HCT116 (cell line): ENCODE results near the gene URB1. TPM values are rescaled to one million over a fixed set of nuclear protein-coding genes. Genes with fewer than 3 reads are reported as not detected.
A peak's percentile ranks its signal among the peaks of the same experiment; 100 is the strongest.

Experiments
- ATAC-seq: fragments of 200-7000 bp; cut with Tn5 transposase; 2 replicates; pipeline ENCODE4 v1.9.1; 2020; ENCODE audit warnings: mild to moderate bottlenecking, moderate library complexity
- BruUV-seq: library from RNA; stranded (reverse); fragments of 400-500 nt; replicated peaks from 2 replicates; lab custom pipeline; 2021; lab: Mats Ljungman, UMichigan
- CTCF ChIA-PET: fragments of 300-600 bp; sonication (Branson Sonifier 250); formaldehyde crosslinking; loops from one replicate; lab custom pipeline; 2021; ENCODE audit warnings: antibody characterized with exemption; lab: Charles Lee
- POLR2A ChIA-PET: fragments of 300-600, 350-600 bp; sonication (Branson Sonifier 250); formaldehyde crosslinking; loops from one replicate; lab custom pipeline; 2021; ENCODE audit warnings: antibody characterized with exemption; lab: Charles Lee
- RAD21 ChIA-PET, 2 experiments: fragments of 300-600 bp; sonication (Branson Sonifier 250); formaldehyde crosslinking; loops; one replicate each; lab custom pipeline; 2023; ENCODE audit warnings: low total read pairs in 2 of 2; ENCODE audit not compliant: uncharacterized antibody in 2 of 2, unreplicated experiment in 2 of 2, low non-redundant PET in 1 of 2; lab: Charles Lee
- DNase-seq: peaks from one replicate; pipeline ENCODE4 v3.0.0-alpha.2; 2010; ENCODE audit warnings: low read depth, low spot score
- H2AFZ ChIP-seq: fragments of 200-600 bp; shearing (Covaris generic), sonication (generic); 2 replicates; pipeline ENCODE4 v1.6.1; 2017; ENCODE audit warnings: low read depth, mixed run types, mixed read lengths, antibody characterized with exemption, low read length; ENCODE audit not compliant: poor library complexity, severe bottlenecking
- H3K27ac ChIP-seq: 2 replicates; pipeline ENCODE4 v1.5.1; 2012; ENCODE audit warnings: low read depth, low read length
- H3K27me3 ChIP-seq: fragments of 200-600 bp; sonication (generic); 2 replicates; pipeline ENCODE4 v1.6.1; 2016; ENCODE audit warnings: mixed run types, low read length, mixed read lengths; ENCODE audit not compliant: insufficient read depth
- H3K36me3 ChIP-seq, 2 experiments: fragments of 200-500 bp in 1 of 2; fragments of 200-600 bp in 1 of 2; sonication (Bioruptor generic) in 1 of 2; sonication (generic) in 1 of 2; 2 replicates each; pipeline versions ENCODE4 v1.5.1 to v1.6.1; 2014 to 2016; ENCODE audit warnings: low read length in 2 of 2, inconsistent platforms in 1 of 2, mixed read lengths in 1 of 2, mixed run types in 1 of 2; ENCODE audit not compliant: insufficient read depth in 2 of 2, control insufficient read depth in 1 of 2
- H3K4me1 ChIP-seq, 2 experiments: fragments of 200-600 bp in 1 of 2; sonication (generic) in 1 of 2; 2 replicates each; pipeline versions ENCODE4 v1.5.1 to v1.6.1; 2012 to 2017; ENCODE audit warnings: low read length in 2 of 2, inconsistent platforms in 1 of 2, mild to moderate bottlenecking in 1 of 2, mixed read lengths in 1 of 2, mixed run types in 1 of 2, moderate library complexity in 1 of 2; ENCODE audit not compliant: insufficient read depth in 2 of 2, control insufficient read depth in 1 of 2
- H3K4me2 ChIP-seq: fragments of 200-600 bp; sonication (generic); 2 replicates; pipeline ENCODE4 v1.6.1; 2017; ENCODE audit warnings: mixed run types, low read length, mixed read lengths
- H3K4me3 ChIP-seq, 2 experiments: fragments of 200-600 bp in 1 of 2; sonication (generic) in 1 of 2; replicated peaks in 1 of 2; 2 replicates each; pipeline ENCODE4 v1.5.1; 2011 to 2016; ENCODE audit warnings: low read length in 2 of 2, control low read depth in 1 of 2, low read depth in 1 of 2, mild to moderate bottlenecking in 1 of 2, mixed read lengths in 1 of 2, mixed run types in 1 of 2
- H3K79me2 ChIP-seq: fragments of 200-600 bp; sonication (generic); 2 replicates; pipeline ENCODE4 v1.6.1; 2017; ENCODE audit warnings: mild to moderate bottlenecking, mixed run types, low read length, moderate library complexity, mixed read lengths; ENCODE audit not compliant: insufficient read depth
- H3K9ac ChIP-seq: fragments of 200-600 bp; sonication (generic); 2 replicates; pipeline ENCODE4 v1.6.1; 2016; ENCODE audit warnings: low read length, mixed read lengths
- H3K9me2 ChIP-seq: fragments of 200-600 bp; sonication (generic), shearing (Covaris generic); 2 replicates; pipeline ENCODE4 v1.6.1; 2017; ENCODE audit warnings: mixed run types, mild to moderate bottlenecking, moderate library complexity; ENCODE audit not compliant: insufficient read depth
- H3K9me3 ChIP-seq, 2 experiments: fragments of 200-500 bp in 1 of 2; fragments of 200-600 bp in 1 of 2; sonication (Bioruptor generic) in 1 of 2; sonication (generic) in 1 of 2; 2 replicates each; pipeline ENCODE4 v1.6.1; 2014 to 2017; ENCODE audit warnings: low read length in 2 of 2, mixed read lengths in 2 of 2, inconsistent platforms in 1 of 2, low read depth in 1 of 2, mild to moderate bottlenecking in 1 of 2, mixed run types in 1 of 2, moderate library complexity in 1 of 2; ENCODE audit not compliant: control insufficient read depth in 1 of 2, insufficient read depth in 1 of 2
- H4K20me1 ChIP-seq: fragments of 200-600 bp; sonication (generic), shearing (Covaris generic); 2 replicates; pipeline ENCODE4 v1.6.1; 2017; ENCODE audit warnings: mixed run types, mild to moderate bottlenecking, moderate library complexity; ENCODE audit not compliant: insufficient read depth
- ELF1 ChIP-seq: IDR thresholded peaks from 2 replicates; pipeline ENCODE4 v1.6.1; 2012; ENCODE audit warnings: low read depth, borderline replicate concordance
- POLR2A ChIP-seq: IDR thresholded peaks from 2 replicates; pipeline ENCODE4 v1.7.0; 2011; ENCODE audit warnings: borderline replicate concordance; ENCODE audit not compliant: insufficient read depth, insufficient read length; ENCODE audit errors: extremely low read depth
- POLR2AphosphoS5 ChIP-seq: IDR thresholded peaks from 2 replicates; pipeline ENCODE4 v1.6.1; 2011; ENCODE audit warnings: mild to moderate bottlenecking, low read depth, low read length, moderate library complexity
- SIN3A ChIP-seq: IDR thresholded peaks from 2 replicates; pipeline ENCODE4 v1.6.1; 2012; ENCODE audit warnings: low read depth
- SP1 ChIP-seq: IDR thresholded peaks from 2 replicates; pipeline ENCODE4 v1.6.1; 2012; ENCODE audit warnings: low read depth
- TCF7L2 ChIP-seq: IDR thresholded peaks from 2 replicates; pipeline ENCODE4 v1.7.0; 2011; ENCODE audit warnings: borderline replicate concordance, inconsistent platforms; ENCODE audit not compliant: insufficient read depth, insufficient read length; ENCODE audit errors: extremely low read depth
- YY1 ChIP-seq: IDR thresholded peaks from 2 replicates; pipeline ENCODE4 v1.6.1; 2011; ENCODE audit warnings: low read length, low read depth, moderate library complexity, mild to moderate bottlenecking; ENCODE audit not compliant: insufficient replicate concordance; ENCODE audit errors: extremely low read depth
- ZFX ChIP-seq: fragments of 450-650 bp; IDR thresholded peaks from 2 replicates; pipeline ENCODE4 v1.6.1; 2017
- ZNF274 ChIP-seq: fragments of 200-500 bp; sonication (Bioruptor generic); IDR thresholded peaks from 2 replicates; pipeline ENCODE4 v1.6.1; 2014; ENCODE audit warnings: mild to moderate bottlenecking, low read depth, low read length, inconsistent platforms
- intact Hi-C: fragments of 100-400 bp; cut with micrococcal nuclease; formaldehyde crosslinking; loops from 2 replicates; pipeline ENCODE4 v1.10.0; 2022
- total RNA-seq: library from RNA; stranded (reverse); gene quantifications from one replicate; pipeline ENCODE4 v1.2.1, GENCODE V29; 2021; ENCODE audit not compliant: unreplicated experiment

Gene URB1
- total RNA-seq, 1 experiment from 2014 or later, result 28.3 TPM

DNA sequence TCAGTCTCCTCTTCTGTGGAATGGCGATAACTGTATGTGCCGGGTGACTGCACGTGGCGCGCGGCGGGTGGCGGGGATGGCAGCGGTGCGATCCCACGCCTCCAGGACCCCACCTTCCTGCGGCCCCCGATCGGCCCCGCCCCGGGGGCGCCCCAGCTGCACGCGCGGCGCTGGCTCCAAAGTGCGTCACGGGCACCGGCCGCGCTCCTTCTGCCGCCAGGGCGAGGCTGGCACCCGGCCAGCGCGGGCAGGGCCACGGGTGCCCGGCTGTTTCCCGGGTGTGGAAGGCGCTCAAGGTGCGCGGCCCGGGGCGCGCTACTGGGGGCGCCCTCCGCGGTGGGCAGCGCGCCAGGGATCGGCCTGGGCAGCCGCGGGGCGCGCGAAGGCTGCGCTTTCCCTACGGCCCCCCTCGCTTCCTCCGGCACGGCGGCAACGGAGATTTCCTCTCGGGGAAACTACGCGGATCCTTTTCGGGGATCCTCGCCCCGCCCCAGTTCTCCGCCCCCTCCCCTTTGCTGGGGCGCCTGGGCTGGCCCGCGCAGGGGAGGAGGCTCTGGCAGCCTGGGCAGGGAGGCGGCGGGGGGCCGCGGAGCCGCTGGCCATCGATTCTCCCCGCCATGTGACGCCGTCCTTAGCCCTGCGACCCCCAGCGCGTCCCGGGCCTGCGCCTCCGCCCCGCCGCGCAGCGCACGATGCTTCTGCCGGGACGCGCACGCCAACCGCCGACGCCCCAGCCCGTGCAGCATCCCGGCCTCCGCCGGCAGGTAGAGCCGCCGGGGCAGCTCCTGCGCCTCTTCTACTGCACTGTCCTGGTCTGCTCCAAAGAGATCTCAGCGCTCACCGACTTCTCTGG, 19.6 kb upstream of the URB1 start, which contains the start of gene EVA1C (continued):
- TF ChIP-seq YY1 (no peak), SP1 (no peak), SIN3A (no peak)

DNA sequence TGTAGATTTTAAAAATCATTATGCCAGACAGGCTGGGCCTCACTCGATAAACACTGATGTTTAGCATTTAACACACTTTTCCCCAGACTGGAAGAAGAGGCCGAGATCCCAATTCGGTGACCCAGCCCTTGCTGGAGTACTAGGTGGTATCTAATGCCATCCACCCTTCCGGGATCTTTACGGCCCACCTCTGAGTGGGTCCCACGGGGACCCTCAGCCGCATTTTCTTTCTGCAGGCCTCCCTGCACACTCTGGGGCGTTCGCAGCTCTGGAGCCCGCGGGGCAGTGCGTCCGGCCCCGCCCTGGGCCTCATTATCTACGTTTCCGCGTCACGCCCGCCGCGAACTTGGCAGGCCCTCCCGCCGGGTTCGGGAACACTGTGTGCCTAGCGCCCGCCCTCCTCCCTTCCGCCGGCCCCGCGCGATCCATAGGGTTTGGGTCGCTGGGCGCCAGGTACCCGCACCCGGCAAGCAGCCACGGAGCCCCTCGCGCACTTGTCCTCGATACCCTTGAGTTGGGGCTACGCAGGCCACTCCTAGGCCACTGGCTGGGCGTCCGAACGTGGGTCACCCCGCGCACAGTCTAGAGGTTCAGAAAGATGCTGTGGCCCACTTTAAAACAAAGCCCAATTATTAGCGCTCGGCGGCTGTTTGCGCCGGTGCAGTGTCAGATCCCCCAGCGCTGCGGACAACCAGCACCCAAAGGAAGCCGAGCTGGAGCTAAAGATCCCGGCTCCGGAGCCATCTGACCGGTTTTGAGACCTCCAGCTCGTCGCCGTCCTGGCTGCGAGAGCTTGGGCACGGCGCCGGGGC, 18.7 kb upstream of the URB1 start:
- Histone ChIP-seq H4K20me1 (no peaks in the 10 kb centered on the region), H3K4me2 (peak overlapping the region; percentile 99), H3K9me2 (no peaks in the 10 kb centered on the region), H3K27ac (peak overlapping the region; percentile 98), H3K4me3 (peak overlapping the region; percentile 77 to 85), H3K36me3 (peaks cover 0 to 4% of the 10 kb centered on the region in 2 experiments; a peak in 1 of 4 replicates), H3K9me3 (no peaks in the 10 kb centered on the region), H3K27me3 (no peaks in the 10 kb centered on the region), H3K9ac (peak overlapping the region; percentile 90), H3K4me1 (peaks cover 25 to 43% of the 10 kb centered on the region in 2 experiments; a peak in 3 of 4 replicates), H3K79me2 (peaks cover 40% of the 10 kb centered on the region), H2AFZ (no peak overlapping the region)
- intact Hi-C loops, result loop anchor here (1.0 kb wide), 1 partner anchor 18 kb away; the partner anchor contains the start of gene URB1
- ChIA-PET POLR2A (interaction anchor here (1.0 to 1.6 kb wide), 3 partner anchors 14 to 59 kb away, joined by 3 to 4 read pairs (median 3); no protein-coding TSS in a partner anchor), RAD21 (no interaction called here), CTCF (interaction anchor here (1.1 to 3.7 kb wide), 3 partner anchors 8 to 190 kb away, joined by 3 to 22 read pairs (median 14); no protein-coding TSS in a partner anchor)
- DNase-seq, result no peak
- TSS peak; percentile 65 for BruUV-seq
- TF ChIP-seq POLR2AphosphoS5, result peak; percentile 77
- TF ChIP-seq TCF7L2, result peak; percentile 26
- TF ChIP-seq POLR2A, result peak; percentile 41
- TF ChIP-seq ZNF274, result no peak
- no peak for TF ChIP-seq SIN3A
- TF ChIP-seq ELF1, result no peak
- peak; percentile 78 for TF ChIP-seq ZFX
- ATAC-seq, result peak; percentile 72
